DMS153 treated with DMSO at 0.1 percent for 48 hours (cell line): Measurements from ENCODE around the gene DLG1.

Experiments used
- DNase-seq: peaks from one replicate; lab custom pipeline; 2025; ENCODE audit not compliant: unreplicated experiment; lab: John Stamatoyannopoulos, UW

DLG1 gene

GRCh38 chr3:197031315-197032285 is 266.8 kb downstream of the DLG1 start:
- DNase-seq: no peak

- no peak for DNase-seq
Measured at GRCh38 chr3:197030379-197031314, 267.8 kb downstream of the DLG1 start.

DNA sequence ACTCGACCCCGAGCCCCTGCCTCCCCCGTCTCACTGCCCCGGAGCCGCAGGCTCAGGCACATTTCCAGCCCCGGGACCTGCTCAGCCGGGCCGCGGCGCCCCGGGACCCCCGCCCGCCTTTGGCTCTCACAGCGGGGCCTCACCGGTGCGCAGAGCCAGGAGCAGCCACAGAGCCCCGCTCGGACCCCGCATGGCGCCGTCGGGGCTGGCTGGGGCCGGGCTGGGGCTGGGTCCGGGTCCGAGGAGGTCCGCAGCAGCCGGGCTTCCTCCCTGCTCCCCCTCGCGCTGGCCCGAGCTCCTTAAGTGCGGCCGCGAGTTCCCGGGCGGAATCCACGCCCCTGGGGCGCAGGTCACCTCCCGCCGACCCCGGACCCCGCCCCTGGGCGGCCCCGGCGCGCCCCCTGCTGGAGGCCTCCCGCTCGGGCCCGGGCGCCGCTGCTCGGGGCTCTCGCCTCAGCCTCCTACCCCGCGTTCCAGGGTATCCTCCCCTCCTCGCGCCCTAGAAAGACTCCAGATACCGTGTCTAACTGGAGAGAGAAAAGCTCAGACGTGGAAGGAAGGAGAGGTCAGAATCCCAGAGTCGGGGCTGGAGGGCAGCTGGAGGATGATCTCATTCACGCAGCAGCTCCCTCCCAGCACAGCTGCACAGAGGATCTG is 268.8 kb downstream of the DLG1 start, which contains the start of gene MELTF:
TSS of gene MELTF (minus strand) at position 307 of the 657 bp plus-strand sequence. CDS start at position 192, 115 bp downstream.
- DNase-seq: peak; percentile 18

- no peak for DNase-seq
Measured at GRCh38 chr3:197028728-197029510, 269.5 kb downstream of the DLG1 start.

DNA sequence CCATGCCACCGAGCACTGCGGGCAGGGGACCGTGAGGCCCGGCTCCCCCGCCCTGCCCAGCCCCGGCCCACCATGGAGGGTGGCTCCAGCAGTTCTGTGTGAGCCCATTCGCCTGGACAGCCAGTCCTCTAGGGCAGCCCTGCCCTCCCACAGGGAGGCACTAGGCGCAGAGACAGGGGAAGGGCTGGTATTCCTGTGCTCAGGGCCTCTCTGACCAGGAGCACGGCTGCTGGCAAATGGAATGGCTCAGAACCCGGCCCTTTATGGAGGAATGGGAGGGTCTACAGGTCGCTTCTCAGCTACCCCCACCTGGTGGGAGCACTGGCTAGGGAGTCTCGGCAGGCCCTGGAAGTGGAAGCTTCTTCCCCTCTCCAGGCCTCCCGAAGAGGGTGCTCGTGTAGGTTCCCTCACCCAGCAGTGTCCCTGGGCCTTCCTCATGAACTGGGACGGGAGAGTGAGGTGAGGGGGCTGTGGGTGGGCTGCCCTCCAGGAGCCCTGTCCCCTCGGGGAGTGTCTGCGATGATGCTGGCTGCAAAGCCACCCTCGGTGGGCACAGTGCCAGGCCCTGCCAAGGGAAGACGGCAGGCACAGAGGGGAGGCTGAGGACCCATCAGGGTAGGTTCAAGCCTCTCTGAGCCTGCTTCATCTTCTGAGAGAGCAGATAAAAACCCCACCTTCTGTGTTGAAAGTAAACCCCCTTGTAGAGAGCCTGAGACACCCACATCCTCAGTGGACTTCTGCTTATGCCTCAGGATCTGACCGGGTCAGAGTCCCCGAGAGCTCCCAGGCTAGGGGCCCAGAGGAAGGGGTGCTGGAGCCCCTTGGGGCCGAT is 270.3 kb downstream of the DLG1 start:
- no peak for DNase-seq

- no peak for DNase-seq
Measured at GRCh38 chr3:197027151-197027895, 271.1 kb downstream of the DLG1 start.

- no peak for DNase-seq
Measured at GRCh38 chr3:197026481-197026866, 271.9 kb downstream of the DLG1 start.

DNA sequence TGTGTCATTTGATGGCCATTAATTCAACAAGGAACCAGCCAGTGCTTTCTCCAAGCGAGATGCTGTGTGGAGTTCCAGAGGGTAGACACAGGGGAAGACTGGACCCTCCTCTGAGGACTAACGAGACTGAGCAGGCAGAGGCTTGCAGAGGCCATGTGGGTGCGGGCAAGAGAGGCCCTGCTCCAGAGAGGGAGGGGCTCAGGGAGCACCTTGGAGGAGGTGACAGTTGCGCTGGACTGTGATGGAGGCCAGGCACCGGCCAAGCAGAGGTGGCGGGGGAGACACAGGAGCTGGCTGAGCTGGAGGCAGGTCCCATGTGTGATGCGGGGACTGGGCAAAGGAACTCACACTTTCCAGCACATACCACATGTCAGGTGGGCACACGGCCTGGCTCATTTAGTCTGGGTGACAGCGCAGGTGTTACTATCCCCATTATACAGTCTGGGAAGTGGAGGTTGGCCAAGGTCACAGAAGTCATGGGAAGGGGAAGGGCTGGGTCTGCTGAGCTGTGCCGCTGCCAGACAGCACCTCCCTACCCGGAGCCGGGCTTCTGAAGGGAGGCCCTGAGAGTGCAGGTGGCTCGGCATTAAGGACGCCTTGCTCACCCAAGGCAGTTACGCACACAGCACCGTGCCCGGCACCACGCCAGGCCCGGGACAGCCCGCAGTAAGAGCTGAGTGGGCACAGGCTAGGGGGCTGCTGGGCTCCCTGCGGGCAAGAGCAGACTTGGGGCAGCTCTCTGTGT is 272.5 kb downstream of the DLG1 start:
- no peak for DNase-seq

GRCh38 chr3:197024881-197025735 is 273.3 kb downstream of the DLG1 start:
- no peak for DNase-seq

- DNase-seq: no peak
Measured at GRCh38 chr3:197023998-197024651, 274.3 kb downstream of the DLG1 start.

GRCh38 chr3:197023241-197023997 is 275.0 kb downstream of the DLG1 start:
- peak; percentile 48 for DNase-seq

DNA sequence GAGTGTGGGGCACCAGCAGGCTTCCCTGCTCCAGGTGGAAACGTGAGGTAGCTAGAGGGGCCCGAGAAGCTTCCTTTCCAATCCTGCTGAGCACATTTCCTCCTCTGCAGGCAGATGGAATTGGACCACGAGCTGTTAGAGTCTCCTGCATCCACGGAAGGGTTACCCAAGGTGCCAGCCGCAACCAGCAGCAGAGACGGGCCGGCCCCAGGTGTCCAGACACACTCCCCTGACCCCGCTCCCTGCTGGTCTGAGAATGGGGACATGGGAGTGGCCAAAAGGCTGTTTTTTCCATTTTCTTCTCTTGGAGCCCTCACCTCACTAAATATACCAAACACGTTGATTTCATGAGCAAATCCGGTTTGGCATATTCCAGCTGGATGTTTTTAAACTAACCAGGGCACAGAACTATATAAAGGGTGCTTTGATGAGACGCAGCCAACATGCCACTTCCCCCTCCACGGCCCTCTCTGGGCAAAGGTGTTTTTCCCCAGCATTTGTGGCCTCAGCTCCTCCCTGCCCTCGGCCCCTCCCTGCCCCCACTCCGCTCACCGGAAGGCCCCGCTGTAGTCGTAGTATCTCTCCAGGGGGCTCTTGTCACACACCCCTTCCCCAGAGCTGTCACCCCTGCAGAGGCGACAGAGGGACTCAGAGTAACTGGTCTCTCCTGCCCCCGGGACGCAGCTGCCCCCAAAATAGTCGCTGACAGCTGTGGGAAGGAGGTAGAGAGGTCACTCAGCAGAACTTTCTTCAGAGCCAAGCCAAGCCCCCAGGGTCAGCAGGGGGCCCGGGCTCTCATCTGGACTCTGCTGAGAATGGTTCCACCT is 275.8 kb downstream of the DLG1 start:
- DNase-seq: no peak

DNA sequence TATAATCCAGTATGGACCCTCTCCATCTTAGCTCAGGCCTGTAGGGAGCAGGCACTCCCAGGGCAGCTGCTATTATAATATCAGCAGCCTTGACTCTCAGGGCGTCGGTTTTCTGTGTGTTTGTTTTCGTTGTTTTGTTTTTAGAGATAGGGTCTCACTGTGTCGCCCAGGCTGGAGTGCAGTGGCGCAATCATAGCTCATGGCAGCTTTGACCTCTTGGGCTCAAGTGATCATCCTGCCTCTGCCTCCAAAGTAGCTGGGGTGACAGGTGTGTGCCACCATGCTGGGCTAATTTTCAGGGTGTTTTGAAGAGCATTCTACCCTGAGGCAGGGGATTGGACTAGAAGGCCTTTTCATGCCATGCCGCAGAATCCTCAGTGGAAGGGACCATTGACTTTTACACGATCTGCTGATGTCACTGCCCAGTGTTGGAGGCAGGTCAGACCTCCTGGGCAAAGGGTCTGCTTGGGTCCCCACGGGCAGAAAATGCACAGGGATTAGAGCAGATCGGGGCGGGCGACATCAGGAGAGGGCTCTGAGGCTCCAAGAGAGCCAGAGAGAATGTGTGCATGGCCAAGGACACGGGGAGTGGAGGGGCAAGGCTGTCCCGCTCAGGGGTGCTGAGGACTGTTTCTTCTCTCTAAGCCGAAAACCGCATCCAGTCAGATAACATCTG is 276.5 kb downstream of the DLG1 start:
- no peak for DNase-seq

GRCh38 chr3:197021231-197021630 is 277.2 kb downstream of the DLG1 start:
- DNase-seq: no peak
